Measurements from ENCODE around the gene CSTPP1.

Gene CSTPP1

DNA sequence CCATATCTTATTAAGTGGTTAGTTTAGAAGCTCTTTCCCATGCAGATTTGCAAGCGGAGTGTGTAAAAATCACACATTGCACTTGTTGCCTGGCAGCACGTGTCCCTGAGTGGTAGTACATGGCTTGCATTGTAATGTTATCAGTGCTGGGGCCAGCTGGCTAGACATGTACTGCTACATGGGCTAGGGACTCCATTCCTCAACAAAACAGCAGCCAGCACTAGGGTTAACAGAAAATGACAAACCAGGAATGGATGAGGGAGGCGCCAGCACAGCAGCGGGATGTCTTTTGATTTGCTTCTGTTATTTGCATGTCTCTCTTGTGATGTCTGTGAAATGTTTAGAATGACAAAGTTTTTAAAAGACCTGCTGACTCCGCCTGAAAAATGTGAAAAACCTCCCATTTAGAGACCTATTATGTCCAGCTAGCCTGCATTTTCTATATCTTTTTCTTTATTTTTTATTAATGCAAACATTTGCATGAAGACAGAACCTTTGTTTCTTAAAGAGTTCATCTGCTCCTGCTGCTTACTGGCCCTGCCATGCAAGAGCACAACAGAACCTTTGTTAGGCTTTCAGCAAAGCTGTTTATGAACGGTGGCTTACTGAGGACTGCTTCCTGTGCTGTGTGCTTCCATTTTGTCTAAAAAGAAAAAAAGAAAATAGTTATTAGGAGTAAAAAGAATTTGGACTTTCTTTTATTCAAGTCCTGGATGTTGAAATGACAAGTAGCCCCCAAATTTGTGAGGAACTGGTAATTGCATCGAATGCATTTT is 40.7 kb downstream of the CSTPP1 start:
- ATAC-seq, result no peak
- no peak for TF ChIP-seq ZFP3 (CRISPR knock-in tag; IDR thresholded peaks at IDR 0.05)
- TF ChIP-seq TCF4 (CRISPR knock-in tag; IDR thresholded peaks at IDR 0.05; ENCODE audit: borderline replicate concordance), result no peak
- TF ChIP-seq ZNF565 (CRISPR knock-in tag; conservative IDR thresholded peaks at IDR 0.05; ENCODE audit: low read depth), result no peak
- TF ChIP-seq OSR1 (CRISPR knock-in tag; IDR thresholded peaks at IDR 0.05), result no peak
- TF ChIP-seq TOX (CRISPR knock-in tag; IDR thresholded peaks at IDR 0.05; ENCODE audit: borderline replicate concordance), result no peak
- TF ChIP-seq, protein P1, sequence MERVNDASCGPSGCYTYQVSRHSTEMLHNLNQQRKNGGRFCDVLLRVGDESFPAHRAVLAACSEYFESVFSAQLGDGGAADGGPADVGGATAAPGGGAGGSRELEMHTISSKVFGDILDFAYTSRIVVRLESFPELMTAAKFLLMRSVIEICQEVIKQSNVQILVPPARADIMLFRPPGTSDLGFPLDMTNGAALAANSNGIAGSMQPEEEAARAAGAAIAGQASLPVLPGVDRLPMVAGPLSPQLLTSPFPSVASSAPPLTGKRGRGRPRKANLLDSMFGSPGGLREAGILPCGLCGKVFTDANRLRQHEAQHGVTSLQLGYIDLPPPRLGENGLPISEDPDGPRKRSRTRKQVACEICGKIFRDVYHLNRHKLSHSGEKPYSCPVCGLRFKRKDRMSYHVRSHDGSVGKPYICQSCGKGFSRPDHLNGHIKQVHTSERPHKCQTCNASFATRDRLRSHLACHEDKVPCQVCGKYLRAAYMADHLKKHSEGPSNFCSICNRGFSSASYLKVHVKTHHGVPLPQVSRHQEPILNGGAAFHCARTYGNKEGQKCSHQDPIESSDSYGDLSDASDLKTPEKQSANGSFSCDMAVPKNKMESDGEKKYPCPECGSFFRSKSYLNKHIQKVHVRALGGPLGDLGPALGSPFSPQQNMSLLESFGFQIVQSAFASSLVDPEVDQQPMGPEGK (CRISPR knock-in tag; IDR thresholded peaks at IDR 0.05; ENCODE audit: borderline replicate concordance), result no peak
- TF ChIP-seq ZNF8 (CRISPR knock-in tag; IDR thresholded peaks at IDR 0.05), result no peak
- TF ChIP-seq GLIS3 (CRISPR knock-in tag; IDR thresholded peaks at IDR 0.05), result no peak
- TF ChIP-seq RARB (CRISPR knock-in tag; IDR thresholded peaks at IDR 0.05), result no peak
- TF ChIP-seq, protein P2, sequence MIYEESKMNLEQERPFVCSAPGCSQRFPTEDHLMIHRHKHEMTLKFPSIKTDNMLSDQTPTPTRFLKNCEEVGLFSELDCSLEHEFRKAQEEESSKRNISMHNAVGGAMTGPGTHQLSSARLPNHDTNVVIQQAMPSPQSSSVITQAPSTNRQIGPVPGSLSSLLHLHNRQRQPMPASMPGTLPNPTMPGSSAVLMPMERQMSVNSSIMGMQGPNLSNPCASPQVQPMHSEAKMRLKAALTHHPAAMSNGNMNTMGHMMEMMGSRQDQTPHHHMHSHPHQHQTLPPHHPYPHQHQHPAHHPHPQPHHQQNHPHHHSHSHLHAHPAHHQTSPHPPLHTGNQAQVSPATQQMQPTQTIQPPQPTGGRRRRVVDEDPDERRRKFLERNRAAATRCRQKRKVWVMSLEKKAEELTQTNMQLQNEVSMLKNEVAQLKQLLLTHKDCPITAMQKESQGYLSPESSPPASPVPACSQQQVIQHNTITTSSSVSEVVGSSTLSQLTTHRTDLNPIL (CRISPR knock-in tag; IDR thresholded peaks at IDR 0.05; ENCODE audit: low read depth), result no peak
- TF ChIP-seq, protein P3, sequence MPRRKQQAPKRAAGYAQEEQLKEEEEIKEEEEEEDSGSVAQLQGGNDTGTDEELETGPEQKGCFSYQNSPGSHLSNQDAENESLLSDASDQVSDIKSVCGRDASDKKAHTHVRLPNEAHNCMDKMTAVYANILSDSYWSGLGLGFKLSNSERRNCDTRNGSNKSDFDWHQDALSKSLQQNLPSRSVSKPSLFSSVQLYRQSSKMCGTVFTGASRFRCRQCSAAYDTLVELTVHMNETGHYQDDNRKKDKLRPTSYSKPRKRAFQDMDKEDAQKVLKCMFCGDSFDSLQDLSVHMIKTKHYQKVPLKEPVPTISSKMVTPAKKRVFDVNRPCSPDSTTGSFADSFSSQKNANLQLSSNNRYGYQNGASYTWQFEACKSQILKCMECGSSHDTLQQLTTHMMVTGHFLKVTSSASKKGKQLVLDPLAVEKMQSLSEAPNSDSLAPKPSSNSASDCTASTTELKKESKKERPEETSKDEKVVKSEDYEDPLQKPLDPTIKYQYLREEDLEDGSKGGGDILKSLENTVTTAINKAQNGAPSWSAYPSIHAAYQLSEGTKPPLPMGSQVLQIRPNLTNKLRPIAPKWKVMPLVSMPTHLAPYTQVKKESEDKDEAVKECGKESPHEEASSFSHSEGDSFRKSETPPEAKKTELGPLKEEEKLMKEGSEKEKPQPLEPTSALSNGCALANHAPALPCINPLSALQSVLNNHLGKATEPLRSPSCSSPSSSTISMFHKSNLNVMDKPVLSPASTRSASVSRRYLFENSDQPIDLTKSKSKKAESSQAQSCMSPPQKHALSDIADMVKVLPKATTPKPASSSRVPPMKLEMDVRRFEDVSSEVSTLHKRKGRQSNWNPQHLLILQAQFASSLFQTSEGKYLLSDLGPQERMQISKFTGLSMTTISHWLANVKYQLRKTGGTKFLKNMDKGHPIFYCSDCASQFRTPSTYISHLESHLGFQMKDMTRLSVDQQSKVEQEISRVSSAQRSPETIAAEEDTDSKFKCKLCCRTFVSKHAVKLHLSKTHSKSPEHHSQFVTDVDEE (CRISPR knock-in tag; IDR thresholded peaks at IDR 0.05), result no peak

DNA sequence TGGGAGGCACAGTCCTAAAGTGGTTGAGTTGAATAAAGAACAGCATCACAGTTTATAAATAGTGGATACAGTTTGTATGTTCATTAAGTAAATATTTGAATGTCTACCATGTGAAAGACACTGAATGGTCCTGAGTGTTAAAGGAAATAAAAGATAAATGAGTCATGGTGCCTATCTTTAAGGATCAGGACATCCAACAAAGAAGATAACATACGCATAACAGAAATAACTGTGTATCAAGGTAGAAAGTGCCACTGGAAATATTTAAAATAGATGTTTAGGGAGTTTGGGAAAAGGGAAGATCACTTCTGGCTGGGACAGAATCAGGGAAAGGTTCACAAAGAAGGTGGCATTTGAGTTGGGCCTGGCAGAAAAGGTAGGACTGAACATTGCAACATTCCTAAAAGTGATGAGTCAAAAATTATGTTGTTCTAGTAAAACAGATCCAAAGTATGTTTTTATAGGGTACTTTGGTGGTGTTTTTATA is 41.5 kb downstream of the CSTPP1 start:
- peak; percentile 46; the same call in 2 of the 3 replicates for ATAC-seq
- no peak for TF ChIP-seq ZFP3 (CRISPR knock-in tag; IDR thresholded peaks at IDR 0.05)
- TF ChIP-seq ZNF8 (CRISPR knock-in tag; IDR thresholded peaks at IDR 0.05), result no peak
- no peak for TF ChIP-seq ZFP30 (CRISPR knock-in tag; IDR thresholded peaks at IDR 0.05)
- TF ChIP-seq ISL1 (CRISPR knock-in tag; IDR thresholded peaks at IDR 0.05), result 0 out of 2 replicates have a peak, but pooled peaks have one; percentile 21
- no peak for TF ChIP-seq TCF4 (CRISPR knock-in tag; IDR thresholded peaks at IDR 0.05; ENCODE audit: borderline replicate concordance)

DNA sequence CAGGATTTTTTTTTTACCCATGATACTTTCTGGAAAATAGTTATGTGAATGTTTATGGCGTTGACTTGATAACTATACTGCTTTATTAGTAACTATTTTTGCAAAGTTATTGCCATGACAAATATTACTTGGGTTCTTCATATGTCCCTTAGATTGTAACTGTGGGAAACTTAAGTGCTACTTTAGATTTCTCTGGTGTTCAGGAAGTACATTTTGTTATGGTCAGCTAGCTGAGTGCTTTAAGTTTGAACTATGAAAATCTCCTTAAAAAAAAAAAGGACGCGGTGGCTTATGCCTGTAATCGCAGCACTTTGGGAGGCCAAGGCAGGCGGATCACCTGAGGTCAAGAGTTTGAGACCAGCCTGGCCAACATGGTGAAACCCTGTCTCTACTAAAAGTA is 42.8 kb downstream of the CSTPP1 start:
- ATAC-seq, result no peak
- TF ChIP-seq, protein P2 (CRISPR knock-in tag; IDR thresholded peaks at IDR 0.05; ENCODE audit: low read depth), result no peak
- TF ChIP-seq SNAI2 (CRISPR knock-in tag; IDR thresholded peaks at IDR 0.05) (no peak), OSR1 (CRISPR knock-in tag; IDR thresholded peaks at IDR 0.05) (no peak), ZNF8 (CRISPR knock-in tag; IDR thresholded peaks at IDR 0.05) (no peak), CSDC2 (CRISPR knock-in tag; IDR thresholded peaks at IDR 0.05) (no peak), ZNF565 (CRISPR knock-in tag; conservative IDR thresholded peaks at IDR 0.05; ENCODE audit: low read depth) (no peak), ISL1 (CRISPR knock-in tag; IDR thresholded peaks at IDR 0.05) (no peak), TCF4 (CRISPR knock-in tag; IDR thresholded peaks at IDR 0.05; ENCODE audit: borderline replicate concordance) (no peak), ZNF70 (CRISPR knock-in tag; IDR thresholded peaks at IDR 0.05) (no peak), GLIS3 (CRISPR knock-in tag; IDR thresholded peaks at IDR 0.05) (no peak), ZFP3 (CRISPR knock-in tag; IDR thresholded peaks at IDR 0.05) (no peak), BACH2 (CRISPR knock-in tag; IDR thresholded peaks at IDR 0.05; ENCODE audit: borderline replicate concordance) (no peak)
- TF ChIP-seq, protein P1 (CRISPR knock-in tag; IDR thresholded peaks at IDR 0.05; ENCODE audit: borderline replicate concordance), result no peak
- TF ChIP-seq, protein P4, sequence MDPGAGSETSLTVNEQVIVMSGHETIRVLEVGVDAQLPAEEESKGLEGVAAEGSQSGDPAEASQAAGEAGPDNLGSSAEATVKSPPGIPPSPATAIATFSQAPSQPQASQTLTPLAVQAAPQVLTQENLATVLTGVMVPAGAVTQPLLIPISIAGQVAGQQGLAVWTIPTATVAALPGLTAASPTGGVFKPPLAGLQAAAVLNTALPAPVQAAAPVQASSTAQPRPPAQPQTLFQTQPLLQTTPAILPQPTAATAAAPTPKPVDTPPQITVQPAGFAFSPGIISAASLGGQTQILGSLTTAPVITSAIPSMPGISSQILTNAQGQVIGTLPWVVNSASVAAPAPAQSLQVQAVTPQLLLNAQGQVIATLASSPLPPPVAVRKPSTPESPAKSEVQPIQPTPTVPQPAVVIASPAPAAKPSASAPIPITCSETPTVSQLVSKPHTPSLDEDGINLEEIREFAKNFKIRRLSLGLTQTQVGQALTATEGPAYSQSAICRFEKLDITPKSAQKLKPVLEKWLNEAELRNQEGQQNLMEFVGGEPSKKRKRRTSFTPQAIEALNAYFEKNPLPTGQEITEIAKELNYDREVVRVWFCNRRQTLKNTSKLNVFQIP (CRISPR knock-in tag; IDR thresholded peaks at IDR 0.05; ENCODE audit: borderline replicate concordance, low read depth), result no peak
- TF ChIP-seq, protein P5, sequence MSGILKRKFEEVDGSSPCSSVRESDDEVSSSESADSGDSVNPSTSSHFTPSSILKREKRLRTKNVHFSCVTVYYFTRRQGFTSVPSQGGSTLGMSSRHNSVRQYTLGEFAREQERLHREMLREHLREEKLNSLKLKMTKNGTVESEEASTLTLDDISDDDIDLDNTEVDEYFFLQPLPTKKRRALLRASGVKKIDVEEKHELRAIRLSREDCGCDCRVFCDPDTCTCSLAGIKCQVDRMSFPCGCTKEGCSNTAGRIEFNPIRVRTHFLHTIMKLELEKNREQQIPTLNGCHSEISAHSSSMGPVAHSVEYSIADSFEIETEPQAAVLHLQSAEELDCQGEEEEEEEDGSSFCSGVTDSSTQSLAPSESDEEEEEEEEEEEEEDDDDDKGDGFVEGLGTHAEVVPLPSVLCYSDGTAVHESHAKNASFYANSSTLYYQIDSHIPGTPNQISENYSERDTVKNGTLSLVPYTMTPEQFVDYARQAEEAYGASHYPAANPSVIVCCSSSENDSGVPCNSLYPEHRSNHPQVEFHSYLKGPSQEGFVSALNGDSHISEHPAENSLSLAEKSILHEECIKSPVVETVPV (CRISPR knock-in tag; IDR thresholded peaks at IDR 0.05), result no peak
- TF ChIP-seq, protein P3 (CRISPR knock-in tag; IDR thresholded peaks at IDR 0.05), result no peak
